Pancreas (tissue), 10 donors: ENCODE data around the gene INVS. TPM values are rescaled to one million over a fixed set of nuclear protein-coding genes. Genes with fewer than 3 reads are reported as not detected.
"Not testable (repeated sequence)": the region's sequence is repeated elsewhere in the genome, so short reads cannot be mapped to it uniquely, and the experiment has no call there.

Experiments
- ATAC-seq, 4 donors: fragments of 200-7000 bp; cut with Tn5 transposase; one replicate each; pipeline versions ENCODE4 v1.8.0 to v1.9.1; 2020; ENCODE audit warnings: mild to moderate bottlenecking in 4 of 4, moderate library complexity in 4 of 4
- DNase-seq, 6 donors: peaks; one replicate each; pipeline ENCODE4 v3.0.0-alpha.2; 2020
- FAIRE-seq: peaks from 2 replicates; lab custom pipeline; 2012; peaks lifted over from hg19 to GRCh38; lab: Jason Lieb, UNC
- H3K27ac ChIP-seq, 4 donors: fragments of 200-600 bp; sonication (generic); 1 replicate in 3 of 4; 2 replicates in 1 of 4; pipeline versions ENCODE4 v1.5.0 to v1.8.0; 2020
- H3K27me3 ChIP-seq, 4 donors: fragments of 200-600 bp; one replicate each; pipeline ENCODE4 v1.8.0; 2021
- H3K36me3 ChIP-seq, 3 donors: fragments of 200-600 bp; sonication (generic) in 1 of 3; one replicate each; pipeline versions ENCODE4 v1.5.0 to v1.8.0; 2020 to 2021
- H3K4me1 ChIP-seq, 3 donors: fragments of 200-600 bp; one replicate each; pipeline ENCODE4 v1.8.0; 2021
- H3K4me3 ChIP-seq, 4 donors: fragments of 200-600 bp; sonication (generic) in 2 of 4; one replicate each; pipeline versions ENCODE4 v1.5.0 to v1.8.0; 2020 to 2021
- H3K9me3 ChIP-seq, 4 donors: fragments of 200-600 bp; one replicate each; pipeline ENCODE4 v1.8.0; 2021
- CTCF ChIP-seq, 4 donors: fragments of 200-600 bp; sonication (generic) in 3 of 4; IDR thresholded peaks; one replicate each; pipeline versions ENCODE4 v1.5.0 to v1.8.0; 2021; ENCODE audit warnings: antibody characterized with exemption in 4 of 4
- WGBS, 2 donors: extraction: QIAGEN DNeasy Blood & Tissue Kit; methylation state at CpG; one replicate each; pipeline ENCODE4 v1.1.7; 2013; 5-methylcytosine and 5-hydroxymethylcytosine counted together
- intact Hi-C, 3 donors: fragments of 100-400 bp; cut with DNase I; formaldehyde crosslinking; loops; one replicate each; pipeline versions ENCODE4 v1.11.1 to v1.14.2; 2022
- polyA plus RNA-seq, 2 donors: library from polyadenylated mRNA; stranded (reverse); fragments of 200-250 nt; gene quantifications; one replicate each; pipeline ENCODE4 v1.2.3, GENCODE V29; 2013
- total RNA-seq, 6 donors: library from RNA; stranded (reverse); fragmentation: NEBNext Ultra II Directional in 4 of 6; extraction: Animal tissue kit (Norgen Biotek cat#: 25700) in 4 of 6; gene quantifications; one replicate each; pipeline versions ENCODE4 v1.2.1 to v1.2.4, GENCODE V29; 2021 to 2023
- donor health status: healthy with polysubstance abuse.
- donor health status: DM: no; HTN: no; CAD: no; lungs with moderate emphysema.
- donor health status: DM: no; HTN: no; CAD: no.
- donor health status: control.
- donor health status: control.
- donor health status: Bipolar disorder and iron deficiency.
- donor health status: DM: yes; HTN: yes; CAD: no.
- donor health status: DM: no; HTN: no; CAD: no.
- donor health status: DM: no; HTN: no; CAD: no.
- donor health status: DM: yes; HTN: yes; CAD: no.

INVS gene
- total and polyA plus RNA-seq, 8 donors = 3.1 to 15.0 (median 6.0) TPM

- FAIRE-seq (no peak), DNase-seq (no peak), ATAC-seq (peak in 3 of 4 donors; percentile 63 to 70 (median 64))
- no peaks in the 10 kb centered on the region for H3K27me3 ChIP-seq
- WGBS, 2 donors = 31 to 32% methylated on average over 2 of the region's 2 CpGs
- no peak overlapping the region for H3K27ac ChIP-seq
- no peak for TF ChIP-seq CTCF (IDR thresholded peaks at IDR 0.05)
- no peak overlapping the region for H3K4me3 ChIP-seq
- intact Hi-C loops = no loop called here
- H3K9me3 ChIP-seq = no peaks in the 10 kb centered on the region
- H3K36me3 ChIP-seq = no peaks in the 10 kb centered on the region
- H3K4me1 ChIP-seq = peaks cover 8 to 18% (median 14%) of the 10 kb centered on the region in 3 donors
These were observed 32.5 kb upstream of the INVS start for GRCh38 chr9:100066539-100066938.

- peak in 2 of 6 donors; percentile 35 to 75 for DNase-seq
- H3K4me3 ChIP-seq, FAIRE-seq, intact Hi-C loops, ATAC-seq, H3K27me3 ChIP-seq, H3K9me3 ChIP-seq, H3K27ac ChIP-seq, H3K36me3 ChIP-seq: not testable (repeated sequence)
- 95 to 97% methylated on average over 17 to 20 of the region's 30 CpGs for WGBS, 2 donors
- peaks cover 11 to 16% (median 16%) of the 10 kb centered on the region in 3 donors for H3K4me1 ChIP-seq
These were observed 31.1 kb upstream of the INVS start for GRCh38 chr9:100067990-100068389.

- DNase-seq, H3K36me3 ChIP-seq, ATAC-seq, H3K9me3 ChIP-seq, H3K4me1 ChIP-seq, FAIRE-seq, H3K4me3 ChIP-seq, H3K27me3 ChIP-seq, H3K27ac ChIP-seq, intact Hi-C loops: not testable (repeated sequence)
- 83 to 100% methylated on average over 1 of the region's 3 CpGs for WGBS, 2 donors
These were observed 30.0 kb upstream of the INVS start for GRCh38 chr9:100069068-100069467.

GRCh38 chr9:100070104-100071041, 28.7 kb upstream of the INVS start:
- peaks cover 5 to 12% (median 7%) of the 10 kb centered on the region in 3 donors for H3K4me1 ChIP-seq
- no peaks in the 10 kb centered on the region for H3K36me3 ChIP-seq
- ATAC-seq (no peak), DNase-seq (no peak), FAIRE-seq (no peak)
- H3K9me3 ChIP-seq = no peaks in the 10 kb centered on the region
- WGBS, 2 donors = 68 to 90% methylated on average over 2 of the region's 2 CpGs
- no peak overlapping the region for H3K27ac ChIP-seq
- no peaks in the 10 kb centered on the region for H3K27me3 ChIP-seq
- H3K4me3 ChIP-seq = no peak overlapping the region
- intact Hi-C loops = no loop called here
- TF ChIP-seq CTCF (IDR thresholded peaks at IDR 0.05) = no peak

- WGBS, 2 donors = 94 to 96% methylated on average over 2 of the region's 2 CpGs
- H3K4me1 ChIP-seq = peaks cover 3 to 12% (median 7%) of the 10 kb centered on the region in 3 donors
These were observed 27.8 kb upstream of the INVS start for GRCh38 chr9:100071271-100071670.

More at GRCh38 chr9:100071271-100071670, 27.8 kb upstream of the INVS start:
- no peak for ATAC-seq
- H3K27me3 ChIP-seq = no peaks in the 10 kb centered on the region
- TF ChIP-seq CTCF (IDR thresholded peaks at IDR 0.05) = no peak
- no peak for FAIRE-seq
- H3K4me3 ChIP-seq = no peak overlapping the region
- H3K9me3 ChIP-seq = no peaks in the 10 kb centered on the region
- no peak overlapping the region for H3K27ac ChIP-seq
- no peak for DNase-seq
- no peaks in the 10 kb centered on the region for H3K36me3 ChIP-seq
- intact Hi-C loops = no loop called here
